Endothelial cell of umbilical vein (primary cell): Measurements from ENCODE around the gene KIF26B.

Experiments
- CTCF ChIP-seq, 2 donors: IDR thresholded peaks; 1 replicate in 1 of 2; 2 replicates in 1 of 2; pipeline ENCODE4 v1.5.1; 2011; ENCODE audit warnings: low read length in 2 of 2, mild to moderate bottlenecking in 2 of 2, moderate library complexity in 2 of 2, control low read depth in 1 of 2, inconsistent platforms in 1 of 2, low read depth in 1 of 2; ENCODE audit not compliant: insufficient read depth in 1 of 2; ENCODE audit errors: extremely low read depth in 1 of 2
- EZH2 ChIP-seq: IDR thresholded peaks from 2 replicates; pipeline ENCODE4 v1.6.1; 2012; ENCODE audit warnings: borderline replicate concordance, low read depth, mild to moderate bottlenecking, moderate library complexity, low read length, inconsistent platforms; ENCODE audit not compliant: severe bottlenecking

GRCh38 chr1:245390975-245391374 is 236.2 kb downstream of the KIF26B start:
- TF ChIP-seq EZH2: no peak
- TF ChIP-seq CTCF (IDR thresholded peaks at IDR 0.05; ENCODE audit: extremely low read depth in 1 of 2, insufficient read depth in 1 of 2, low read depth in 1 of 2, low read length in 2 of 2): no peak
